H4 (cell line): ENCODE results near the gene SAMD8. TPM values are rescaled to one million over a fixed set of nuclear protein-coding genes. Genes with fewer than 3 reads are reported as not detected.
"Not testable (repeated sequence)": the region's sequence is repeated elsewhere in the genome, so short reads cannot be mapped to it uniquely, and the experiment has no call there.

Experiments
- DNase-seq: peaks from one replicate; pipeline ENCODE4 v3.0.0-alpha.2; 2015; ENCODE audit warnings: low spot score
- total RNA-seq: library from RNA; depleted of rRNA; stranded (reverse); fragments of >200 nt; shearing (Covaris generic); gene quantifications from 2 replicates; pipeline ENCODE4 v1.2.3, GENCODE V29; 2014

SAMD8 gene
- total RNA-seq, 1 experiment from 2014 or later: 11.2 TPM

GRCh38 chr10:75191821-75192568 lies 80.5 kb downstream of the SAMD8 start:
- peak; percentile 83 for DNase-seq

- not testable (repeated sequence) for DNase-seq
These were observed 83.2 kb downstream of the SAMD8 start for GRCh38 chr10:75194625-75195024.

GRCh38 chr10:75195035-75195763 lies 83.7 kb downstream of the SAMD8 start:
- DNase-seq: peak; percentile 85

DNA sequence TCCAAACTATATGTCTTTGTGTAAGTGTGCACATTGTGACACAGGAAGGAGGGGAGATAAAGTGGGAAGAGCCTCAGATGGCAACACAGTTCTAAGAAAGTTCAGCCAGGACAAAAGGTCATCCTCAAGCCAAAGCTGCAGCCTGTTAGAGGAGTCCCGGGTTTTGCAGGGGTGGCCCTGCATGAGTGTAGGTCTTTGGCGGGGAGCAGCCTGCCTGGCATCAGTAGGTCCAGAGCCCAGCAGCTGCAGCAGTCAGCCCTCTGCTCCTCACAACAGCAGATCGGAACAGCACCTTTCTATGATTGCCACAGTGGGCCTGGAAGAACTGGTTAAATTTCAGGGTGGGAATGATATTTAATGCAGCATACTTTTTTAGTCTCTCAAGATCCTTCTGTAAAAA lies 85.6 kb downstream of the SAMD8 start:
- no peak for DNase-seq

GRCh38 chr10:75197906-75198305 lies 86.5 kb downstream of the SAMD8 start:
- DNase-seq: no peak

GRCh38 chr10:75199949-75200348 lies 88.5 kb downstream of the SAMD8 start:
- DNase-seq: not testable (repeated sequence)

DNA sequence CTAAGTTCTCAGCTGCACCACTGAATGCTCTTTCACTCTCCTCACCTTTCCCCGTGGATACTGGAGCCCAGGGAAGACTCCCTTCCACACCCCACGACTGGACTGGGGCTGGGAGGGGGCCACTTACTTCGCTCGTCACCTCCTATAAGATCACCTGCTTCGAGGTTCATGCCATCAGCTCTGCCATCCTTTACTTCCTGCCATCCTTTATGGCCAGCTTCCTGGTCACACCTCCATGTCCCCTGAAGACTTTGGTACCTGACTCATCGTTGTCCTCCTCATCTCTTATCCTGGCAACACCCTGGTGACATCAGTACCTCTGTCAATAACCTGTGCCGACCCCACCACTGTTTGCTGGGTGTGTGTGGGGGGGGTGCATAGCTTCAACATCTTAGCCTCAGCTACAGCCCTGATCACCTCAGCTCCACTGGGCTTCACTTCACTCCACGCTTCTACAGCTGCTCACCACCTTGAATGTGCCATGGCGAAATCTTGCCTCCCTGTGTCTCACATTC lies 90.4 kb downstream of the SAMD8 start:
- DNase-seq: no peak

- DNase-seq: peak; percentile 79
These were observed 91.0 kb downstream of the SAMD8 start for GRCh38 chr10:75202321-75203045.

- DNase-seq: not testable (repeated sequence)
These were observed 91.7 kb downstream of the SAMD8 start for GRCh38 chr10:75203046-75203620.

GRCh38 chr10:75203724-75204123 lies 92.3 kb downstream of the SAMD8 start:
- no peak for DNase-seq

GRCh38 chr10:75205908-75206307 lies 94.5 kb downstream of the SAMD8 start:
- no peak for DNase-seq

GRCh38 chr10:75206638-75207037 lies 95.2 kb downstream of the SAMD8 start:
- DNase-seq: not testable (repeated sequence)

- no peak for DNase-seq
These were observed 95.8 kb downstream of the SAMD8 start for GRCh38 chr10:75207079-75207856.

DNA sequence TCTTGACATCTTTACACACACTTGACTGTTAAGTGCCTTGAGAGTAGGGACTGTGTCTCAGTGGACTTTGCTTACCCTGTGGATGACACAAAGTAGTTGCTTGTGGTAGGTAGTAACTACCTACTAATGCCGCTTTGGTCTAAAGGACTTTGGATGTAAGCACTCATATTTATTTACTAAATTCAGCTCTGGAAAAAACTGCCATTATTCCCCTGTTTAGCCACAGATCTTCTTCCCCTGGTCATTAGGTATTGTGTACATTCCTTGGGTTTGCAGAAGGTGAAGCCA lies 96.3 kb downstream of the SAMD8 start:
- no peak for DNase-seq

- no peak for DNase-seq
These were observed 96.7 kb downstream of the SAMD8 start for GRCh38 chr10:75208181-75208580.

DNA sequence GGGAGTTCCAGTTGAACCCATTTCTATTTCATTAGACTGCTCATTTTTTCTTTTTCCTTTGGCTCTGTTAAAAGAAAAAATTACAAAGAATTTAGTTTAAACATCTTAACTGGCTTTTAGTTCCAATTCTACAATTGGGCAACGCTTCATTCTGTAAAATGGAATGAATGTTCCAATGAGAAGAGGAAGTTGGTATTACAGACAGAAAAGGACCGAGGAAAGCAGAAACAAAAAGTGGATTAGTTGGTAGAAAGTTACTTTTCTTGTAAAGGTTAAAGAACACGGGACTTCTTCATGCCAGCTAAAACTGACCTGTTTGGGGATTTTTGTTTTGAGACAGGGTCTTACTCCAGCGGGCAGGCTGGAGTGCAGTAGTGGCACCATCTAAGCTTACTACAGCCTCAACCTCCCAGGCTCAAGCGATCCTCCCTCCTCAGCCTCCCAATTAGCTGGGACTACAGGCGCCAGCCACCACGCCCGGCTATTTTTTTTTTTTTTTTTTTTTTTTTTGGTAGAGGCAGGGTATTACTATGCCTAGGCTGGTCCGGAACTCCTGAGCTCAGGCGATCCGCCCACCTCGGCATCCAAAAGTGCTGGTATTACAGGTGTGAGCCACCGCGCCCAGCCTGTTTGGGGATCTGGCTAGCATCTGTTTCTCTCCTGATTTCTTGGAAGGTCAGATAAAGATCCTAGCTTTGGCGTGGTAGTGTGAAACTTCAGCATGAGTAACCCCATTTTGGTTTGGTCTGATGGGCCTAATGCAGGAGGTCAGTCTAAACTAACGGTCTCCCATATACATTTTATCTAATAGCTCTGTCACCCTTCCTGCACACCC lies 97.8 kb downstream of the SAMD8 start:
- DNase-seq: no peak

DNA sequence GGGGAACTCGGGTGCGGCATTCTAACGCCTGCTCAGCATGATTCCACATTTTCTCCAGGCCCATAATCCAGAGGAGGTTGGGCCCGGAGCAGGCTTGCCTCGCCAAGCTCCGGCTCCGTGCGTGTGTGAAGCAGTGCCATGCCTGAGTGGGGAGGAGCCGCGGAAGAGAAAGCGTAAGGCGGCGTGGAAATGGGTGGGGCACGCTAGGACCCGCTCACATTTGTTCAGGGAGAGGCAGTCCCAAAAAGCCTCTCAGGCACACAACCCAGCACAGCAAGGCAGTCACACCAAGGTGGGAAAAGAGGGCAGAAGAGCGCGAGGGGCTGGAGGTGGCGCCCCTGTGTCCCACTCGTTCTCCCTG lies 98.4 kb downstream of the SAMD8 start:
- peak; percentile 60 for DNase-seq

GRCh38 chr10:75210282-75211006 lies 99.0 kb downstream of the SAMD8 start, which contains the start of gene VDAC2:
Gene VDAC2 (plus strand): TSS chr10:75210796. CDS start chr10:75211159, 363 bp downstream.
- DNase-seq: peak; percentile 79

DNA sequence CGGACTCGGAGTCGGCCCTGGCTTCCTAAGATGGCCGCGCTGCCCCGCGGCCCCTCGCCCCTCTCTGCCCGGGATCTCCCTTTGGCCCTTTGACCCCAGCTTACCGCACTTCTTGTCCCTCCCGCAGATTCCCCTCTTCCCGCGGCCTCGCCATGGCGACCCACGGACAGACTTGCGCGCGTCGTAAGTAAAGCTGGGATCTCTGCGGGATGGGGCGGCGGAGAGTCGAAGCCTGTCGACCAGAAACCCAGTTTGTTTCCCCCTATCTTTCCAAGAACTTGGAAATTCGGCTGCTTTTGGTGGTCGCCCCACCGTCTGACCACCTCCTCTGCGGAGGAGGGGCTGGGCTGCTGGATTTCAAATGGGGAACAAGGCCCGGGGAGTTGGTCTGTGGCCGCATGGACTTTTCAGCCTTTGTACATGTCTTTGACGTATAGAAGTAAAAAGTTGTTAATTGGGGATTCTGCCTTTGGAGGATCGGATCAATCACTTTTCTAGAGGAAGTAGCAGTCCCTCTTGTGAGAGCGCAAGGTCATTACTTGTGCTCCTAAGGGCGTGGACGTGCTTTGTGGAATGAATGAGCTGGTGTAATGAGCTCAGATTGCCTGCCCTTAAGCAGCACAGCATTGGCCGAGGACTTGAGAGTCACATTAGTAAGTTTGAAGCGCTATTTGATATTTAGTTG lies 99.7 kb downstream of the SAMD8 start:
- no peak for DNase-seq
